Mesothelial cell of epicardium (in vitro differentiated cells): Measurements from ENCODE around the gene TCHH. TPM values are rescaled to one million over a fixed set of nuclear protein-coding genes. Genes with fewer than 3 reads are reported as not detected.

Experiments
- DNase-seq, 2 experiments: peaks; one replicate each; pipeline ENCODE4 v3.0.0; 2021; ENCODE audit warnings: low spot score in 2 of 2; ENCODE audit not compliant: unreplicated experiment in 2 of 2
- H3K27ac Mint-ChIP-seq: 2 replicates; pipeline ENCODE4 v1.8.0; 2021; ENCODE audit warnings: mixed read lengths
- H3K27me3 Mint-ChIP-seq: 2 replicates; pipeline ENCODE4 v1.8.0; 2021; ENCODE audit warnings: low read depth, mixed read lengths
- H3K36me3 Mint-ChIP-seq: 2 replicates; pipeline ENCODE4 v1.8.0; 2021; ENCODE audit warnings: mixed read lengths
- H3K4me1 Mint-ChIP-seq: 2 replicates; pipeline ENCODE4 v1.8.0; 2021; ENCODE audit warnings: mixed read lengths
- H3K4me3 Mint-ChIP-seq: 2 replicates; pipeline ENCODE4 v1.8.0; 2021; ENCODE audit warnings: mild to moderate bottlenecking, moderate library complexity, mixed read lengths
- H3K9me3 Mint-ChIP-seq: 2 replicates; pipeline ENCODE4 v1.8.0; 2021; ENCODE audit warnings: mixed read lengths
- CTCF ChIP-seq: fragments of 200-600 bp; sonication (generic); IDR thresholded peaks from one replicate; pipeline ENCODE4 v1.5.0; 2021; ENCODE audit warnings: antibody characterized with exemption; ENCODE audit not compliant: unreplicated experiment
- total RNA-seq: library from RNA; stranded (reverse); gene quantifications from 3 replicates; pipeline ENCODE4 v1.2.1, GENCODE V29; 2021

Gene TCHH
- total RNA-seq, 1 donor from 2014 or later: not detected

GRCh38 chr1:152143150-152143887, 28.1 kb upstream of the TCHH start:
- H3K9me3 Mint-ChIP-seq: peaks cover 51% of the 10 kb centered on the region
- no peaks in the 10 kb centered on the region for H3K4me1 Mint-ChIP-seq
- H3K4me3 Mint-ChIP-seq: no peak overlapping the region
- H3K27me3 Mint-ChIP-seq: no peaks in the 10 kb centered on the region
- H3K36me3 Mint-ChIP-seq: peaks cover under 1% of the 10 kb centered on the region
- no peak for TF ChIP-seq CTCF
- no peak for DNase-seq
- H3K27ac Mint-ChIP-seq: no peak overlapping the region

- Mint-ChIP-seq H3K36me3 (no peaks in the 10 kb centered on the region), H3K27ac (no peak overlapping the region), H3K4me1 (no peaks in the 10 kb centered on the region), H3K4me3 (no peak overlapping the region), H3K27me3 (no peaks in the 10 kb centered on the region), H3K9me3 (peaks cover 60% of the 10 kb centered on the region)
- no peak for TF ChIP-seq CTCF
- no peak for DNase-seq
These were observed 26.8 kb upstream of the TCHH start for GRCh38 chr1:152141971-152142584.

GRCh38 chr1:152137215-152137614, 22.0 kb upstream of the TCHH start:
- TF ChIP-seq CTCF: no peak
- Mint-ChIP-seq H3K4me1 (no peaks in the 10 kb centered on the region), H3K27ac (no peak overlapping the region), H3K36me3 (no peaks in the 10 kb centered on the region), H3K9me3 (peaks cover 66% of the 10 kb centered on the region), H3K4me3 (no peak overlapping the region), H3K27me3 (no peaks in the 10 kb centered on the region)
- no peak for DNase-seq

- Mint-ChIP-seq H3K27ac (no peak overlapping the region), H3K9me3 (peaks cover 72% of the 10 kb centered on the region), H3K27me3 (no peaks in the 10 kb centered on the region), H3K4me1 (no peaks in the 10 kb centered on the region), H3K4me3 (no peak overlapping the region), H3K36me3 (no peaks in the 10 kb centered on the region)
- no peak for TF ChIP-seq CTCF
- DNase-seq: no peak
These were observed 14.9 kb upstream of the TCHH start for GRCh38 chr1:152130186-152130585.

GRCh38 chr1:152127673-152128072, 12.4 kb upstream of the TCHH start:
- Mint-ChIP-seq H3K9me3 (peaks cover 64% of the 10 kb centered on the region), H3K27ac (no peak overlapping the region), H3K4me1 (no peaks in the 10 kb centered on the region), H3K4me3 (no peak overlapping the region), H3K27me3 (no peaks in the 10 kb centered on the region), H3K36me3 (no peaks in the 10 kb centered on the region)
- no peak for DNase-seq
- TF ChIP-seq CTCF: no peak
